Fibroblast of pulmonary artery (primary cell): ENCODE results near the gene IL36B.
"Not testable (repeated sequence)": the region's sequence is repeated elsewhere in the genome, so short reads cannot be mapped to it uniquely, and the experiment has no call there.

Experiments used
- DNase-seq: peaks from one replicate; pipeline ENCODE4 v3.0.0-alpha.2; 2010; ENCODE audit warnings: low read depth
- H3K4me3 ChIP-seq: replicated peaks from 2 replicates; pipeline ENCODE4 v1.5.1; 2011; ENCODE audit warnings: low read depth, mild to moderate bottlenecking, control low read depth, low read length, moderate library complexity
- TF ChIP-seq, protein P1 (sequence below): IDR thresholded peaks from 2 replicates; pipeline ENCODE4 v1.5.1; 2011; ENCODE audit warnings: mild to moderate bottlenecking, control low read depth, low read length, inconsistent platforms; ENCODE audit errors: missing control alignments

IL36B gene

GRCh38 chr2:113052396-113052917 lies at the start of gene IL36B:
Gene IL36B, minus strand, starts transcription at chr2:113052867.
- no peak for DNase-seq
- TF ChIP-seq, protein P1, sequence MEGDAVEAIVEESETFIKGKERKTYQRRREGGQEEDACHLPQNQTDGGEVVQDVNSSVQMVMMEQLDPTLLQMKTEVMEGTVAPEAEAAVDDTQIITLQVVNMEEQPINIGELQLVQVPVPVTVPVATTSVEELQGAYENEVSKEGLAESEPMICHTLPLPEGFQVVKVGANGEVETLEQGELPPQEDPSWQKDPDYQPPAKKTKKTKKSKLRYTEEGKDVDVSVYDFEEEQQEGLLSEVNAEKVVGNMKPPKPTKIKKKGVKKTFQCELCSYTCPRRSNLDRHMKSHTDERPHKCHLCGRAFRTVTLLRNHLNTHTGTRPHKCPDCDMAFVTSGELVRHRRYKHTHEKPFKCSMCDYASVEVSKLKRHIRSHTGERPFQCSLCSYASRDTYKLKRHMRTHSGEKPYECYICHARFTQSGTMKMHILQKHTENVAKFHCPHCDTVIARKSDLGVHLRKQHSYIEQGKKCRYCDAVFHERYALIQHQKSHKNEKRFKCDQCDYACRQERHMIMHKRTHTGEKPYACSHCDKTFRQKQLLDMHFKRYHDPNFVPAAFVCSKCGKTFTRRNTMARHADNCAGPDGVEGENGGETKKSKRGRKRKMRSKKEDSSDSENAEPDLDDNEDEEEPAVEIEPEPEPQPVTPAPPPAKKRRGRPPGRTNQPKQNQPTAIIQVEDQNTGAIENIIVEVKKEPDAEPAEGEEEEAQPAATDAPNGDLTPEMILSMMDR: no peak
- H3K4me3 ChIP-seq: no peak within 1 kb of the TSS

GRCh38 chr2:113102133-113102532 lies 49.5 kb upstream of the IL36B start:
- TF ChIP-seq, protein P1: no peak
- DNase-seq: no peak

GRCh38 chr2:113098532-113098931 lies 45.9 kb upstream of the IL36B start:
- no peak overlapping the region for H3K4me3 ChIP-seq
- DNase-seq: no peak
- TF ChIP-seq, protein P1: no peak

More at GRCh38 chr2:113102133-113102532, 49.5 kb upstream of the IL36B start:
- H3K4me3 ChIP-seq: no peak overlapping the region

- no peak overlapping the region for H3K4me3 ChIP-seq
- DNase-seq: no peak
- TF ChIP-seq, protein P1: no peak
Measured at GRCh38 chr2:113098041-113098440, 45.4 kb upstream of the IL36B start.

GRCh38 chr2:113096842-113097618 lies 44.4 kb upstream of the IL36B start:
- not testable (repeated sequence) for DNase-seq, H3K4me3 ChIP-seq

DNA sequence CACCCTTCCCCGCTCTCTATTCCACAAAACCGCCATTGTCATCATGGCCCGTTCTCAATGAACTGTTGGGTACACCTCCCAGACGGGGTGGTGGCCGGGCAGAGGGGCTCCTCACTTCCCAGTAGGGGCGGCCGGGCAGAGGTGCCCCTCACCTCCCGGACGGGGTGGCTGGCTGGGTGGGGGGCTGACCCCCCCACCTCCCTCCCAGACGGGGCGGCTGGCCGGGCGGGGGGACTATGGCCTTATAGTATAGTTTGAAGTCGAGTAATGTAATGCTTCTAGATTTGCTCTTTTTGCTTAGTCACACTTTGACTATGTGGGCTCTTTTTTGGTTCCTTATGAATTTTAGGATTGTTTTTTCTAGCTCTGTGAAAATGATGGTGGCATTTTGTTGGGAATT lies 43.6 kb upstream of the IL36B start:
- not testable (repeated sequence) for DNase-seq

DNA sequence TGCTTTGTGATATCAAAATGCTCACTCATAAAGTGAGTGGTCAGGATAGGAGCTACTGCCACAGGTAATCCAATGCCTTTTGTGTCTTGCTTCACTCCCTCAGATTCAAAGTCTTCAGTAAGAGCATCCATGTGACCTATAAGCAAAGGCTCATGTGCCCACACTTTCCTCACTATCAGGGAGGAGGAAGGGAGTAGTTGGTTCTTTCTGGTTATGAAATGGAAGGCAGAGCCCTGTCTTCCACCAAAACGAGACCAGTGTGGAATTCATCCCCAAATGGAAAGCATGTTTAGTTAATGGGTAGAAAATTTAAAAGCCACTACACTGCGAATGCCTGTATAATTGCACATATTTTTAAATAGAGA lies 40.9 kb upstream of the IL36B start:
- no peak overlapping the region for H3K4me3 ChIP-seq
- TF ChIP-seq, protein P1: no peak
- no peak for DNase-seq

More for the DNA sequence above, 43.6 kb upstream of the IL36B start:
- not testable (repeated sequence) for H3K4me3 ChIP-seq
